Adipocyte (in vitro differentiated cells): ENCODE results near the gene ABCA3.
"Not testable (repeated sequence)": the region's sequence is repeated elsewhere in the genome, so short reads cannot be mapped to it uniquely, and the experiment has no call there.

ENCODE experiments used
- DNase-seq: peaks from one replicate; pipeline ENCODE4 v3.0.0-alpha.2; 2015; ENCODE audit warnings: low read depth
- H3K27me3 ChIP-seq: replicated peaks from 2 replicates; pipeline ENCODE4 v1.7.0; 2013; ENCODE audit warnings: mild to moderate bottlenecking, low read length, moderate library complexity; ENCODE audit not compliant: control insufficient read depth, insufficient read depth
- H3K36me3 ChIP-seq: 2 replicates; pipeline ENCODE4 v1.7.0; 2013; ENCODE audit warnings: low read length, mild to moderate bottlenecking, moderate library complexity; ENCODE audit not compliant: control insufficient read depth, insufficient read depth, severe bottlenecking
- H3K4me1 ChIP-seq: 2 replicates; pipeline ENCODE4 v1.7.0; 2013; ENCODE audit warnings: mild to moderate bottlenecking, low read length, moderate library complexity; ENCODE audit not compliant: control insufficient read depth, insufficient read depth
- H3K4me3 ChIP-seq: 2 replicates; pipeline ENCODE4 v1.7.0; 2013; ENCODE audit warnings: mild to moderate bottlenecking, low read length, moderate library complexity
- H3K9ac ChIP-seq: 2 replicates; pipeline ENCODE4 v1.7.0; 2013; ENCODE audit warnings: mild to moderate bottlenecking, low read length, moderate library complexity
- H3K9me3 ChIP-seq: 2 replicates; pipeline ENCODE4 v1.7.0; 2013; ENCODE audit warnings: mild to moderate bottlenecking, low read length, moderate library complexity; ENCODE audit not compliant: control insufficient read depth

Gene ABCA3

DNA sequence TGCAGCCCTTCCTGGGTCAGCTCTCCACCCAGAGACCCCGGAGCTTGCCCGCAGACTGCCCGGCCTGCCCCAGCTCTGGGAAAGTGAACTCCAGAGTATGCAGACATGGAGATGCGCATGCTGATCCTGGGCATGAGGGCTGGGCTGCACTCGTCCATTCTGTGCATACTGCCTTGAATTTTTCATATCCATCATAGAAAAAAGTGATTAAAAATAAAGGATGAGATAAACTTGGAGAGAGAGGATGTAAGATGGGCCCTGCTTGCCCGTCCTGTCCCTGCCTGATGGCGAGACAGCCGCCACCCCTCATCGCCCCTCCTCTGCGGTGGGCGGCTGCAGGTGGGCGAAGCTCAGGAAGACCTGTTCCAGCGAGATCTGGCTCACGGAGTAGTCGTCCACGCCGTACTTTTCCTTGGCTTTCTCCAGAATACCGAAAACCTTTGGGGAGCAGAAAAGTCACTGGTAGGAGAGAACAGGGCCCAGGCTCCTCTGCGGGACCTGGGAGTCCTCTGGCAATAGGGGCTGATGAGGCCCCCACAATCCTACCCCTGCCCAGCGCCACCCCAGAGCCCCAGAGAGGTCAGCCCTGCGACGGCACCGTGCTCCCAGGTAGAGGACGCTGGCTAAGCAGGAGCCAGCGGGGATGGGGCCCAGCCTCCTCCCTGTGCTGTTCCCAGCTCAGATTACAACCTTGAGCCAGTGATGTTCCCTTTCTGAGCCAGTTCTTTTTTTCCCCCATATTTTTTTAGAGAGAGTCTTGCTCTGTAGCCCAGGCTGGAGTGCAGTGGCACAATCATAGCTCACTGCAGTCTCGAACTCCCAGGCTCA is 63.9 kb downstream of the ABCA3 start:
- Histone ChIP-seq H3K4me3 (no peak overlapping the region), H3K27me3 (peaks cover 43% of the 10 kb centered on the region), H3K9me3 (no peaks in the 10 kb centered on the region), H3K9ac (no peak overlapping the region), H3K36me3 (no peaks in the 10 kb centered on the region), H3K4me1 (peaks cover 5% of the 10 kb centered on the region)
- DNase-seq, result no peak

- Histone ChIP-seq H3K4me3 (no peak overlapping the region), H3K9me3 (no peaks in the 10 kb centered on the region), H3K27me3 (peaks cover 34% of the 10 kb centered on the region), H3K4me1 (peaks cover 5% of the 10 kb centered on the region), H3K36me3 (no peaks in the 10 kb centered on the region), H3K9ac (no peak overlapping the region)
- DNase-seq, result no peak
Observed at GRCh38 chr16:2275476-2276367, 64.8 kb downstream of the ABCA3 start.

DNA sequence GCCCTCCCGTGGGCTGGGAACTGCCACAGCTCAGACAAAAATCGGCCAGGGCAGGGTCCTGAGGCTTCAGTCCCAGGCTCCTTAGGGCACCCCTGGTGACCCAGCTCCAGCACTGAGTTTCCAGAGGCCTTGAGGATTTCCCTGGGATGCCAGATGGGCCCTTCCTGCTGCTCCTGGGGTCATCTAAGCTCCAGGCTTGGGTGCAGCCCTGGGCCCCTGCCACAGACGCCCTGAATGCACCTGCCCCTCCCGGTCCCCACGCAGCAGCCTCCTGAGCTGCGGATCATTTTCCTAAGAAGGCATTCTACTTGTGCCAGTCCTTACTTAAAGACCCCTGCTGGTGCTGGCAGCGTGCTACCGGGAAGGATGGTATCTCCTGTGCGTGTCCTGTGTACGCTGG is 66.6 kb downstream of the ABCA3 start:
- Histone ChIP-seq H3K27me3 (peaks cover 17% of the 10 kb centered on the region), H3K4me1 (peaks cover 20% of the 10 kb centered on the region)
- no peak for DNase-seq

GRCh38 chr16:2273484-2273883 is 67.0 kb downstream of the ABCA3 start:
- DNase-seq, result no peak
- H3K4me1 ChIP-seq, result peaks cover 20% of the 10 kb centered on the region
- peaks cover 12% of the 10 kb centered on the region for H3K27me3 ChIP-seq
- no peaks in the 10 kb centered on the region for H3K36me3 ChIP-seq
- H3K9me3 ChIP-seq, result no peaks in the 10 kb centered on the region
- H3K4me3 ChIP-seq, result no peak overlapping the region
- peak overlapping the region; percentile 8 for H3K9ac ChIP-seq

More for the DNA sequence above, 66.6 kb downstream of the ABCA3 start:
- Histone ChIP-seq H3K9me3 (no peaks in the 10 kb centered on the region), H3K9ac (no peak overlapping the region), H3K4me3 (no peak overlapping the region), H3K36me3 (no peaks in the 10 kb centered on the region)

GRCh38 chr16:2271848-2272461 is 68.6 kb downstream of the ABCA3 start:
- no peak overlapping the region for H3K9ac ChIP-seq
- H3K4me1 ChIP-seq, result peaks cover 20% of the 10 kb centered on the region
- no peaks in the 10 kb centered on the region for H3K27me3 ChIP-seq
- H3K4me3 ChIP-seq, result no peak overlapping the region
- no peaks in the 10 kb centered on the region for H3K9me3 ChIP-seq
- DNase-seq, result no peak
- H3K36me3 ChIP-seq, result no peaks in the 10 kb centered on the region

- Histone ChIP-seq H3K9ac (peak overlapping the region; percentile 91), H3K27me3 (no peaks in the 10 kb centered on the region), H3K4me1 (peaks cover 25% of the 10 kb centered on the region), H3K4me3 (no peak overlapping the region), H3K9me3 (no peaks in the 10 kb centered on the region), H3K36me3 (no peaks in the 10 kb centered on the region)
- DNase-seq, result no peak
Observed at GRCh38 chr16:2270588-2271470, 69.7 kb downstream of the ABCA3 start.

DNA sequence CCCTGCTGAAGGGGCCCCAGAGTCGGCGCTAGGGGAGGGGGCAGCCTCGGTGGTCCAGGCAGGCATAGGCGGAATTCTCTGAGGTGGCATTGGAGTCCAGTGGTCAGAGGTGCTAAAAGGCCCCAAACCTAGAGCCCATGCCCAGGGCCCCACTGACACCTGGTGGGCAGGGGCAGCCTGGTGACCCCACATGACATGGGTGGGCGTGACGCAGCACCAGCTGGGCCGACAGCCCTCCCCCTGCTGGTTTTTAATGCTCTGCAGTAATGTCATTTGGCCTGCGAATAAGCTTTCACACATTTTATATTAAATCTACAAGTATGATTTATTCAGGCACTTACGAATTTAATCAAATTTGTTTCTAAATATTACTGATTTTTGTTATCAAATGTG is 70.5 kb downstream of the ABCA3 start:
- Histone ChIP-seq H3K9me3 (no peaks in the 10 kb centered on the region), H3K4me3 (peak overlapping the region; percentile 91), H3K9ac (peak overlapping the region; percentile 91), H3K36me3 (no peaks in the 10 kb centered on the region), H3K4me1 (peaks cover 28% of the 10 kb centered on the region), H3K27me3 (no peaks in the 10 kb centered on the region)
- no peak for DNase-seq

GRCh38 chr16:2267913-2268666 is 72.4 kb downstream of the ABCA3 start, which contains the start of gene RNPS1:
RNPS1 (minus strand) TSS chr16:2268126; CDS start chr16:2264643, 3,483 bp downstream.
- DNase-seq, result peak; percentile 98
- Histone ChIP-seq H3K9ac (peak within 1 kb of the TSS; percentile 91), H3K27me3 (no peaks in the 10 kb centered on the region), H3K36me3 (peaks cover 13% of the 10 kb centered on the region), H3K9me3 (no peaks in the 10 kb centered on the region), H3K4me1 (peaks cover 28% of the 10 kb centered on the region), H3K4me3 (peak within 1 kb of the TSS; percentile 91)

- DNase-seq, H3K9me3 ChIP-seq, H3K27me3 ChIP-seq: not testable (repeated sequence)
- Histone ChIP-seq H3K9ac (peak overlapping the region; percentile 91), H3K4me3 (peak overlapping the region; percentile 91), H3K36me3 (peaks cover 19% of the 10 kb centered on the region), H3K4me1 (peaks cover 28% of the 10 kb centered on the region)
Observed at GRCh38 chr16:2267505-2267912, 73.0 kb downstream of the ABCA3 start.

DNA sequence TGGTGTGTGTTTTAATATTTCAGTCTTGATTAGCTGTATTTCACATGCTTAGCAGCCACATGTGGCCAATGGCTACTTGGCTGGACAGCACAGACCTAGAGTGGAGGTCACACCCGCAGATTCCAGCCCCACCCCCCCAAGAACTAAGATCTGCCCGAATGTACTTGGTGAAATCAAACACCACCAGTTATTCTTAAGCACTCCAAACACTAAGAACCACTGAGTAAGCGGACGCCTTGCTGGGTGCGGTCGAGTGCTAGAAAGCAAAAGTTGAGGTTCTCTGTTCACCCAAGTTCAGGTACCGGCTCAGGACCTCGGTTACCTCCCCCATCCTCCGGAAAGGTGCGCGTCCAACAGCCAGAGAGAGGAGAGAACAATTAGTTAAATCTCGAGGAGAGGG is 73.6 kb downstream of the ABCA3 start:
- peak; percentile 48 for DNase-seq
- Histone ChIP-seq H3K9ac (peak overlapping the region; percentile 91), H3K4me3 (peak overlapping the region; percentile 91), H3K4me1 (peaks cover 28% of the 10 kb centered on the region), H3K36me3 (peaks cover 25% of the 10 kb centered on the region)
- H3K27me3 ChIP-seq, H3K9me3 ChIP-seq: not testable (repeated sequence)
